Skin epidermis (tissue), 12 donors: ENCODE measurements around the gene SRMS.

Experiments
- H3K27ac ChIP-seq, 21 experiments: fragments of 200-600 bp; sonication (generic) in 11 of 21; one replicate each; pipeline ENCODE4 v1.5.0; 2020; ENCODE audit warnings: mild to moderate bottlenecking in 3 of 21, inconsistent platforms in 2 of 21, moderate library complexity in 2 of 21
- H3K4me3 ChIP-seq, 7 experiments: fragments of 200-600 bp; sonication (generic) in 2 of 7; one replicate each; pipeline ENCODE4 v1.5.0; 2020; ENCODE audit warnings: inconsistent platforms in 2 of 7, mild to moderate bottlenecking in 2 of 7, moderate library complexity in 1 of 7

Gene SRMS

DNA sequence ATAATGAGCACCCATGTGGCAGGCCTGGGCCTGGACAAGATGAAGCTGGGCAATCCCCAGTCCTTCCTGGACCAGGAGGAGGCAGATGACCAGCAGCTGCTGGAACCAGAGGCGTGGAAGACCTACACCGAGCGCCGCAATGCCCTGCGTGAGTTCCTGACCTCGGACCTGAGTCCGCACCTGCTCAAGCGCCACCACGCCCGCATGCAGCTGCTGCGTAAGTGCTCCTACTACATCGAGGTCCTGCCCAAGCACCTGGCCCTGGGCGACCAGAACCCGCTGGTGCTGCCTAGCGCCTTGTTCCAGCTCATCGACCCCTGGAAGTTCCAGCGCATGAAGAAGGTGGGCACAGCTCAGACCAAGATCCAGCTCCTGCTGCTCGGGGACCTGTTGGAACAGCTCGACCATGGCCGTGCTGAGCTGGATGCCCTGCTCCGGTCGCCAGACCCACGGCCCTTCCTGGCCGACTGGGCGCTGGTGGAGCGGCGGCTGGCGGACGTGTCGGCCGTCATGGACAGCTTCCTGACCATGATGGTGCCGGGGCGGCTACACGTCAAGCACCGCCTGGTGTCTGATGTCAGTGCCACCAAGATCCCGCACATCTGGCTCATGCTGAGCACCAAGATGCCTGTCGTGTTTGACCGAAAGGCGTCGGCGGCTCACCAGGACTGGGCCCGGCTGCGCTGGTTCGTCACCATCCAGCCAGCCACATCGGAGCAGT is 8.3 kb upstream of the SRMS start:
- Histone ChIP-seq H3K27ac (peak overlapping the region in 1 of 21 experiments; percentile 79), H3K4me3 (no peak overlapping the region)

GRCh38 chr20:63554361-63555278 is 7.1 kb upstream of the SRMS start:
- peak overlapping the region in 12 of 21 experiments; percentile 18 to 79 (median 64) for H3K27ac ChIP-seq

GRCh38 chr20:63553933-63554290 is 6.4 kb upstream of the SRMS start, which contains the start of gene FNDC11:
TSS of gene FNDC11 (plus strand) at chr20:63554159. CDS start at chr20:63555664, 1,505 bp downstream.
- peak within 1 kb of the TSS in 17 of 21 experiments; percentile 18 to 79 (median 62) for H3K27ac ChIP-seq

More at GRCh38 chr20:63554361-63555278, 7.1 kb upstream of the SRMS start:
- H3K4me3 ChIP-seq, result peak overlapping the region; percentile 38 to 57 (median 46)

DNA sequence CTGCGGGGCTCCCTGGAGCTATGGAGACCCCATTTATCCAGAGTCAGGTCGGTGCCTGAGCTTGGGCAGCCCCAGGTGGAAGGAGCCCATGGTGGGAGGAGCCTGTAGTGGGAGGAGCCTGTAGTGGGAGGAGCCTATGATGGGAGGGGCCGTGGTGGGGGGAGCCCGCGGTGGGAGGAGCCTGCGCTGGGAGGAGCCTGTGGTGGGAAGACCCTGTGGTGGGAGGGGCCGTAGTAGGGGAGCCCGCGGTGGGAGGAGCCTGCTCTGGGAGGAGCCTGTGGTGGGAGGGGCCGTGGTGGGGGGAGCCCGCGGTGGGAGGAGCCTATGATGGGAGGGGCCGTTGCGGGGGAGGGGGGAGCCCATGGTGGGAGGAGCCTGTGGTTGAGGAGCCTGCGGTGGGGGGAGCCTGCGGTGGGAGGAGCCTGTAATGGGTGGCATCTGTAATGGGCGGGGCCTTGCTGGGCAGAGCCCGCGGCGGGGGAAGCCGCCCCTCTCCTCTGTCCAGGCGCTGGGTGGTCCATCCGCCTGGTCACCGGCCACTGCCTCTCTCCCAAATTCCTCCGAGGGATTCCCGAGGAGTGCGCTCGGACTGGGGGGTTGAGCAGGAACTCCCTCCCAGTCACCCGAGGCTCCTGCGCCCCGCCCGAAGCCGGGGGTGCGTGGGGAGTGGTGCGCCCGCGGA is 5.8 kb upstream of the SRMS start:
- peak overlapping the region; percentile 38 to 57 (median 46) for H3K4me3 ChIP-seq
- peak overlapping the region in 17 of 21 experiments; percentile 18 to 79 (median 62) for H3K27ac ChIP-seq

More at GRCh38 chr20:63553933-63554290, 6.4 kb upstream of the SRMS start, which contains the start of gene FNDC11:
- peak within 1 kb of the TSS; percentile 38 to 57 (median 46) for H3K4me3 ChIP-seq

GRCh38 chr20:63552481-63553249 is 5.1 kb upstream of the SRMS start:
- H3K27ac ChIP-seq, result peak overlapping the region in 10 of 21 experiments; percentile 8 to 79 (median 58)

DNA sequence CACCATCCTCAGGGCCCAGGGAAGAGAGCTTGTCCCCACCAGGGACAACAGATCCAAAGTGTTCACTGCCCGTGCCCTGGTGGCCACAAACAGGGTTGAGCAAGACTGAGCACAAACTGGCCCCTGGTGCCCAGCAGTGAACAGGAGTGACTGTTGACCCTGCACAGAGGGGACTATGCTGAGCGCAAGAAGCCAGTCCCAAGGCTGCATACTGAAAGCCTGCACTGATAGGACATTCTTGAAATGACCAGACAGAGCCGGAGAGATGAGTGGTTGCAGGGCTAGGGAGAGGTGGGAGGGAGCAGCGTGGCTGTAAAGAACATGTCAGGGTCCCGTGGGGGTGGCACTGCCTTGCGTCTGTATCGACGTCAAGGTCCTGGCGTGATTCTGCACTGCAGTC is 3.5 kb upstream of the SRMS start:
- Histone ChIP-seq H3K4me3 (no peak overlapping the region), H3K27ac (no peak overlapping the region)

More at GRCh38 chr20:63552481-63553249, 5.1 kb upstream of the SRMS start:
- peak overlapping the region in 1 of 7 experiments; percentile 57 for H3K4me3 ChIP-seq

- Histone ChIP-seq H3K4me3 (no peak overlapping the region), H3K27ac (no peak overlapping the region)
These were observed 2.2 kb upstream of the SRMS start for GRCh38 chr20:63549679-63550282.

DNA sequence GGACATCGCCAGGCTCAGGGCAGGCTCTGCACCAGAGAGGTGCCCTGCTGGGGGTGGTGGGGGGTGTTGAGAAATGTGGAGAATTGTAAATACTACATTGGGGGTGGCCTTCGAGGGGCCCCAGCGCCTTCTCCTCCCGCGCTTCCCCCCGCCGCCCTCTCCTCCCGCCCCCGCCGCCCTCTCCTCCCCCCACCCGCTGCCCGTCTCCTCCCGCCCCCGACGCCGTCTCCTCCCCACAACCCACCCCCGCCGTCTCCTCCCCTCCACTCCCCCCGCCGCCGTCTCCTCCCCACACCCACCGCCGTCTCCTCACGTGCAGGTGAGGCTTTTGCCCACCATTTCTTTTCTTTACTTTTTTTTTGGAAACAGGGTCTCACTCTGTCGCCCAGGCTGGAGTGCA is 1.5 kb upstream of the SRMS start:
- H3K27ac ChIP-seq, result no peak overlapping the region
- no peak overlapping the region for H3K4me3 ChIP-seq

GRCh38 chr20:63548542-63548941 is 993 bp upstream of the SRMS start:
- H3K4me3 ChIP-seq, result no peak overlapping the region

GRCh38 chr20:63546956-63547724 is 409 bp downstream of the SRMS start:
- no peak overlapping the region for H3K4me3 ChIP-seq
- no peak overlapping the region for H3K27ac ChIP-seq

More at GRCh38 chr20:63548542-63548941, 993 bp upstream of the SRMS start:
- no peak overlapping the region for H3K27ac ChIP-seq

- H3K27ac ChIP-seq, result no peak overlapping the region
- no peak overlapping the region for H3K4me3 ChIP-seq
These were observed 1.1 kb downstream of the SRMS start for GRCh38 chr20:63546256-63546955.

- H3K27ac ChIP-seq, result no peak overlapping the region
- H3K4me3 ChIP-seq, result no peak overlapping the region
These were observed 1.7 kb downstream of the SRMS start for GRCh38 chr20:63545814-63546213.

DNA sequence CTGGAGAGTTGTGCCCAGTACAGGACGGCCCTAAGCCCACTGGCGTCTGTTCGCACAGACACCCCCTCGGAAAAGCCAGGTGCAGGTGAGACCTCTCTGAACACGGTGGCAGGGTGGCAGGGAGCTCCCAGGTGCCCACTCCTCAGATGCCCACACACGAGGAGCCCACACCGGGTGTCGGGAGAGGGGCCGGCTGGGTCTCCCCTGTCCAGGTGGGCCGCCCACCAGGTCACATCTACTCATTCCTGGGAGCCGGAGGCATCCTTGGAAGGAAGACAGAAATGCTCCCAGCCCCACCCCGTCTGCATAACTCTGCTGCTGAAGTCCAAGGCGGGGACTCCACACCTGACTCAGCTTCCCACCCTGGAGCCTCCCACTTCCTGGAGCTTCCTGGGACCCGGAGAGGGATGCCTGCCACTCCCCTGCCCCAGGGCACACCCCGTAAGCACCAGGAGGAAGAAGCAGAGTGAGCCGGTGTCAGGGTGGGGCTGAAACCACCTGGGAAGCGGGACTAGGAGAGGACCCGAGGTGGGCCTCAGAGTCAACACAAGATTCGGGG is 2.5 kb downstream of the SRMS start:
- H3K27ac ChIP-seq, result peak overlapping the region in 1 of 21 experiments; percentile 14
- no peak overlapping the region for H3K4me3 ChIP-seq

GRCh38 chr20:63544241-63544957 is 3.1 kb downstream of the SRMS start:
- Histone ChIP-seq H3K4me3 (no peak overlapping the region), H3K27ac (peak overlapping the region in 1 of 21 experiments; percentile 14)

DNA sequence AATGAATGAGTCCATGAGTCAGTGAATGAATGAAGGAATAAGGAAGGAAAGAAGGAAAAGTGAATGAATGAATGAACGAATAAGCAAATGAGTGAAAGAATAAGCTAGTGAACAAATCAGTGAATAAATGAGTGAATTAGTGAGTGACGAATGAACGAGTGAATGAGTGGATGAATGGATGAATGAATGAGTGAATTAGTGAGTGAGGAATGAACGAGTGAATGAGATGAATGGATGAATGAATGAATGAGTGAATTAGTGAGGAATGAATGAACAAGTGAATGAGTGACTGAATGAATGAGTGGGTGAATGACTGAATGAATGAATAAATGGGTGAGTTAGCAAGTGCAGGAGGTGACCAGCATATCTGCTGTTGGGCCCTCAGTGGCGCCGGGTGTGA is 3.8 kb downstream of the SRMS start:
- H3K4me3 ChIP-seq, result no peak overlapping the region

GRCh38 chr20:63543131-63543530 is 4.4 kb downstream of the SRMS start:
- peak overlapping the region in 2 of 21 experiments; percentile 9 to 76 for H3K27ac ChIP-seq
- H3K4me3 ChIP-seq, result no peak overlapping the region

More for the DNA sequence above, 3.8 kb downstream of the SRMS start:
- no peak overlapping the region for H3K27ac ChIP-seq
